ENCODE data around the gene VIL1. TPM values are rescaled to one million over a fixed set of nuclear protein-coding genes. Genes with fewer than 3 reads are reported as not detected.

VIL1 gene
- total and polyA plus RNA-seq, 9 of the 15 experiments (the other 6 are each of a cell fraction or from before 2014, with no cell fraction given): 0.51 to 2.7 (median 1.2) TPM

DNA sequence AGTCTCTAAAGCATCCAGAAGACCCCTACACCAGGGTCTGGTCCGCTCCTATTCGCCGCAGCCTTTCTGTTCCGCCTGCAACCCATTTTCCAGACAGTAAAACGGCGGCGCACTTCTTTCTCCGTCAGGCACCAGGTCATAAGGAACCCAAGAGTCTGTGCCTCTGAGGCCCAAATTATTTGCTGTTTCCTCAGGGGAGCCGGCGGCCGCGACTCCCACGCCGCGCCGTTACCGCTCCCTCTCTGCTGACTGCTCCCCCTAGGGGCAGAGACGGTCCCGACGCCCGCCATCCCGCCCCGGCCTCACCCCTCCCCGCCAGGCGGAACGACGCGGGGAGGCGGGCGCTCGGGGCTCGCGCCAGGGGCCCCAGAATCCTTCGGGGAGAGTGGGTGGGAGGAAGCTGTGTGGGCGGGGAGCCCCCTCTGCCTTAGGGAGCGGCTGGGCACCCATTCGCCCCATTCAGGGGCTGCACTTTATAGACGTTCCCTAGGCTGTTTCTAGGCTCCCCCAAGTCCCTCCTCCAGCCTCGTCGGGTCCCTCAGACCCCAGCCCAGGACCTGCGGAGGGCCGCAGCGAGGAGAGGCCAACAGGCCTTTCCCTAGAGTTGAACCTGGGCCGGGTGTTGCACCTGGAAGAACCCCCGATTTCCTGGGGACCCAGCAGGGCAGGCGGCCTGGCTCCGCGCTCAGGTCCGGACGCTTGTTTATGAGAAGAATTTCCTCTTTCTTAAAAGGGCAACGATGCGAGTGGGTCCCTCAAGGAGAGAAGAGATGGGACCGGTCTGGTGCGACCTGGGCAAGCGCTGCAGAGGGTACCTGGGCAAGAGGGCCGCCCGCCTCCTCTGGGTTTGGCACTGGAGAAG lies 22.9 kb upstream of the VIL1 start (continued):
- TF ChIP-seq ZNF318 (IDR thresholded peaks at IDR 0.05; ENCODE audit: borderline replicate concordance in 1 of 2, low read depth in 1 of 2): no peak
- TF ChIP-seq U2AF2 (optimal IDR thresholded peaks at IDR 0.05; ENCODE audit: low read depth, low read length): no peak
- no peak for TF ChIP-seq ZC3H11A (IDR thresholded peaks at IDR 0.05; ENCODE audit: low read depth, low read length)
- no peak for TF ChIP-seq NR0B1 (IDR thresholded peaks at IDR 0.05; ENCODE audit: partially characterized antibody)
- TF ChIP-seq ARID3B (CRISPR knock-in tag; IDR thresholded peaks at IDR 0.05; ENCODE audit: borderline replicate concordance): no peak
- no peak for TF ChIP-seq SMAD3 (CRISPR knock-in tag; conservative IDR thresholded peaks at IDR 0.05)
- no peak for TF ChIP-seq ESRRB (CRISPR knock-in tag; IDR thresholded peaks at IDR 0.05; ENCODE audit: borderline replicate concordance)
- no peak for TF ChIP-seq SRSF9 (IDR thresholded peaks at IDR 0.05; ENCODE audit: borderline replicate concordance, low read depth, low read length)
- no peak for TF ChIP-seq EHMT2 (IDR thresholded peaks at IDR 0.05)
- TF ChIP-seq, protein P1, sequence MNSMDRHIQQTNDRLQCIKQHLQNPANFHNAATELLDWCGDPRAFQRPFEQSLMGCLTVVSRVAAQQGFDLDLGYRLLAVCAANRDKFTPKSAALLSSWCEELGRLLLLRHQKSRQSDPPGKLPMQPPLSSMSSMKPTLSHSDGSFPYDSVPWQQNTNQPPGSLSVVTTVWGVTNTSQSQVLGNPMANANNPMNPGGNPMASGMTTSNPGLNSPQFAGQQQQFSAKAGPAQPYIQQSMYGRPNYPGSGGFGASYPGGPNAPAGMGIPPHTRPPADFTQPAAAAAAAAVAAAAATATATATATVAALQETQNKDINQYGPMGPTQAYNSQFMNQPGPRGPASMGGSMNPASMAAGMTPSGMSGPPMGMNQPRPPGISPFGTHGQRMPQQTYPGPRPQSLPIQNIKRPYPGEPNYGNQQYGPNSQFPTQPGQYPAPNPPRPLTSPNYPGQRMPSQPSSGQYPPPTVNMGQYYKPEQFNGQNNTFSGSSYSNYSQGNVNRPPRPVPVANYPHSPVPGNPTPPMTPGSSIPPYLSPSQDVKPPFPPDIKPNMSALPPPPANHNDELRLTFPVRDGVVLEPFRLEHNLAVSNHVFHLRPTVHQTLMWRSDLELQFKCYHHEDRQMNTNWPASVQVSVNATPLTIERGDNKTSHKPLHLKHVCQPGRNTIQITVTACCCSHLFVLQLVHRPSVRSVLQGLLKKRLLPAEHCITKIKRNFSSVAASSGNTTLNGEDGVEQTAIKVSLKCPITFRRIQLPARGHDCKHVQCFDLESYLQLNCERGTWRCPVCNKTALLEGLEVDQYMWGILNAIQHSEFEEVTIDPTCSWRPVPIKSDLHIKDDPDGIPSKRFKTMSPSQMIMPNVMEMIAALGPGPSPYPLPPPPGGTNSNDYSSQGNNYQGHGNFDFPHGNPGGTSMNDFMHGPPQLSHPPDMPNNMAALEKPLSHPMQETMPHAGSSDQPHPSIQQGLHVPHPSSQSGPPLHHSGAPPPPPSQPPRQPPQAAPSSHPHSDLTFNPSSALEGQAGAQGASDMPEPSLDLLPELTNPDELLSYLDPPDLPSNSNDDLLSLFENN (IDR thresholded peaks at IDR 0.05; ENCODE audit: low read depth in 2 of 2, low read length in 2 of 2): no peak
- no peak for TF ChIP-seq RAD51 (IDR thresholded peaks at IDR 0.05; ENCODE audit: borderline replicate concordance, low read depth)

Data from K562 (cell line).